Measurements from ENCODE around the gene GLB1L2.

The GLB1L2 gene

DNA sequence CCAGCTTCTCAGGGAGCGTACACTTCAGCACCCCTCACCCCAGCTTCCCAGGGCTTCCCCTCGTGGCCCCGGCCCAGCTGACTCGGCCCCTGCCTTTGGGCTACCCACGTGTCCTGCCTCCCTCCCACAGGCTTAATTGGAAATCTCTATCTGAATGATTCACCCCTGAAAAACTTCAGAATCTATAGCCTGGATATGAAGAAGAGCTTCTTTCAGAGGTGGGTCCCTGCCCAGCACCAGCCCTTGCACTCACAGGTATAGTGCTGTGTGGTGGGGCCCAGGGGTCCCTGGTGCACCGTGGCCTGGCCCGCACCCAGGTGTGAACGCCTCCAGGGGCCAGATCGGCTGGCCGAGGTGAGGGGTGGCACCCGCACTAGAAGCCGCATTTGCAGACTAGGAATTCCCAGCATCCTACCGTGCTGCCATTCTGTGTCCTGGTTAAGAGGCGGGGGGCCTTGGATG lies 41.8 kb downstream of the GLB1L2 start:
- Histone ChIP-seq H3K4me1 (ENCODE audit: control insufficient read depth, insufficient read depth, low read length) (no peaks in the 10 kb centered on the region), H3K36me3 (ENCODE audit: insufficient read depth, low read length) (no peaks in the 10 kb centered on the region), H3K4me2 (ENCODE audit: low read length) (no peak overlapping the region), H3K9me3 (replicated peaks; ENCODE audit: low read length) (peaks cover 10% of the 10 kb centered on the region), H3K9ac (ENCODE audit: low read depth, low read length) (no peak overlapping the region), H3K4me3 (ENCODE audit: low read length) (no peak overlapping the region), H3K27me3 (ENCODE audit: control insufficient read depth, insufficient read depth, low read length) (no peaks in the 10 kb centered on the region)

DNA sequence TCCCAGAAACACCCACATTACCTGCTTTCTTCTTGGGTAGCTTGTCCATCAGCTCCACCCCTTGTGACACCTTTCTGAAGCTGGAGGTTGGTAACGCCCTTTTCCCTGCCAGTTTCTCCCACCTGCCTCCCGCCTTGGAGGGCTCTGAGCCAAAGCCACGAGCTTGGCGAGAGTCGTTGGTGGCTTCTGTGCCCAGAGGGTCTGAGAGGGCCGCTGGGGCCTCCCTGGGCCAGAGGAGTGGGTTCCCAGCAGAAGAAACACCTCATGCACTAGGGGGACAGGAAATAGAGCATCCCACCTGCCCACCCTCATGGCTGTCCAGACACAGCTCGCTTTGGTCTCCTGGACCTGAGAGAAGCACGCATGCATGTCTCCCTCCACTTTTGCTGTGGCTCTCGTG lies 42.4 kb downstream of the GLB1L2 start:
- H3K36me3 ChIP-seq (ENCODE audit: insufficient read depth, low read length): no peaks in the 10 kb centered on the region
- H3K4me2 ChIP-seq (ENCODE audit: low read length): no peak overlapping the region
- H3K4me3 ChIP-seq (ENCODE audit: low read length): no peak overlapping the region
- H3K27me3 ChIP-seq (ENCODE audit: control insufficient read depth, insufficient read depth, low read length): no peaks in the 10 kb centered on the region
- H3K4me1 ChIP-seq (ENCODE audit: control insufficient read depth, insufficient read depth, low read length): no peaks in the 10 kb centered on the region
- H3K9ac ChIP-seq (ENCODE audit: low read depth, low read length): no peak overlapping the region
- H3K9me3 ChIP-seq (replicated peaks; ENCODE audit: low read length): peaks cover 10% of the 10 kb centered on the region

DNA sequence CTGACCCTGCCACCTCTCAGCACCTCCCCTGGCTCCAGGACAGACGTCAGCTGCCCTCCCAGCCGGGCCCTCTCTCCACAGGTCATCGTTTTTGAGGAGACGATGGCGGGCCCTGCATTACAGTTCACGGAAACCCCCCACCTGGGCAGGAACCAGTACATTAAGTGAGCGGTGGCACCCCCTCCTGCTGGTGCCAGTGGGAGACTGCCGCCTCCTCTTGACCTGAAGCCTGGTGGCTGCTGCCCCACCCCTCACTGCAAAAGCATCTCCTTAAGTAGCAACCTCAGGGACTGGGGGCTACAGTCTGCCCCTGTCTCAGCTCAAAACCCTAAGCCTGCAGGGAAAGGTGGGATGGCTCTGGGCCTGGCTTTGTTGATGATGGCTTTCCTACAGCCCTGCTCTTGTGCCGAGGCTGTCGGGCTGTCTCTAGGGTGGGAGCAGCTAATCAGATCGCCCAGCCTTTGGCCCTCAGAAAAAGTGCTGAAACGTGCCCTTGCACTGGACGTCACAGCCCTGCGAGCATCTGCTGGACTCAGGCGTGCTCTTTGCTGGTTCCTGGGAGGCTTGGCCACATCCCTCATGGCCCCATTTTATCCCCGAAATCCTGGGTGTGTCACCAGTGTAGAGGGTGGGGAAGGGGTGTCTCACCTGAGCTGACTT lies 43.2 kb downstream of the GLB1L2 start:
- Histone ChIP-seq H3K4me2 (ENCODE audit: low read length) (no peak overlapping the region), H3K36me3 (ENCODE audit: insufficient read depth, low read length) (no peaks in the 10 kb centered on the region), H3K9ac (ENCODE audit: low read depth, low read length) (no peak overlapping the region), H3K27me3 (ENCODE audit: control insufficient read depth, insufficient read depth, low read length) (no peaks in the 10 kb centered on the region), H3K4me3 (ENCODE audit: low read length) (no peak overlapping the region), H3K4me1 (ENCODE audit: control insufficient read depth, insufficient read depth, low read length) (no peaks in the 10 kb centered on the region), H3K9me3 (replicated peaks; ENCODE audit: low read length) (peaks cover 9% of the 10 kb centered on the region)

DNA sequence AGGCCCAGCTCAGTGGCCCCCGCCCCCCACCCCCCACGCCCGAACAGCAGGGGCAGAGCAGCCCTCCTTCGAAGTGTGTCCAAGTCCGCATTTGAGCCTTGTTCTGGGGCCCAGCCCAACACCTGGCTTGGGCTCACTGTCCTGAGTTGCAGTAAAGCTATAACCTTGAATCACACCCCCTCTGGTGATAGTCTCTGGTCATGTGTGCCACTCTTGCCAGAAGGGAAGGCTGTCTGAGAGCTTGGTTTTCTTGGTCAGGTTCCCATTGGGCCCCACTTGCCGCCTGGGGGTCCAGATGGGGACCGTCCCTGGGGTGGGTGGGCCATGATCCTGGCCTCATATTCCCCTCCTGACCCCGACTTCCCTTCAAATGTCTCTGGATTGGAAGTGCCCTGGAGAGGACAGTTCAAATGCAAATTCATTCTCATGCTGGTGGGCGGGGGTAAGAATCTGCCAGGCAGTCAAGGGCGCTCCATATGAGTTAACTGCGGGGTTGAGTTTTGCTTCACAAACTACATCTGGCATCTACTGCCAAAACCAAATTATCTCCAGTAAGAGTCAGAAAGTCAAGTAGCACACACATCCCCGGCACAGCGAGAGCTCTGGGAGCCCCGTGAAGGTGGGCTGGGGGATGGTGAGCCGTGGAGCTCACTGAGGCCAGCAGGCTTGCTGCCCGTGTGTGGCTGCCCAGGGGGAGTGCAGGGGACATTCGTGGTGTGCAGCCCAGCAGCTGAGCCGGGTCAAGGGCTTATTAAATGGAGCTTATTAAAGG lies 44.5 kb downstream of the GLB1L2 start:
- no peak overlapping the region for H3K4me3 ChIP-seq (ENCODE audit: low read length)
- peaks cover 8% of the 10 kb centered on the region for H3K9me3 ChIP-seq (replicated peaks; ENCODE audit: low read length)
- no peaks in the 10 kb centered on the region for H3K27me3 ChIP-seq (ENCODE audit: control insufficient read depth, insufficient read depth, low read length)
- H3K9ac ChIP-seq (ENCODE audit: low read depth, low read length): no peak overlapping the region
- no peaks in the 10 kb centered on the region for H3K36me3 ChIP-seq (ENCODE audit: insufficient read depth, low read length)
- no peak overlapping the region for H3K4me2 ChIP-seq (ENCODE audit: low read length)
- H3K4me1 ChIP-seq (ENCODE audit: control insufficient read depth, insufficient read depth, low read length): no peaks in the 10 kb centered on the region

DNA sequence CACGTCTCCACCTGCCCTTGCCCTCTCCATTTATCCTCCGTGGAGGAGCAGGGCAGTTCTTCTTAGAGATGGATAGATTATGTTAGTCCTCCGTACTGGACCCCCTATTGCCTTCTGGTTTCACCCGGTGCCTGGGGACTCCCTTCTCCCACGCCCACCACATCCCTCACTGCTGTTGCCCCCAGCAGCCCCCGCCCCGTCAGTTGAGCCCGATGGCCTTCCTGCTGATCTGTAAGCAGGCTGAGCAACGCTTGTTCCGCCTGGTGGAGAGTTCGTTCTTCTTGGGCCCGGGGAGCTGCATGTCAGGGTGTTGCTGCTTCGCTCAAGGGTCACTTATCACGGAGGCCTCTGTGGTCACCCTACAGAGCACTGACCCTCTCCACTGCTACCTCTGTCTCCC lies 46.1 kb downstream of the GLB1L2 start:
- Histone ChIP-seq H3K4me3 (ENCODE audit: low read length) (no peak overlapping the region), H3K27me3 (ENCODE audit: control insufficient read depth, insufficient read depth, low read length) (no peaks in the 10 kb centered on the region), H3K4me1 (ENCODE audit: control insufficient read depth, insufficient read depth, low read length) (no peaks in the 10 kb centered on the region), H3K9me3 (replicated peaks; ENCODE audit: low read length) (peaks cover 8% of the 10 kb centered on the region), H3K9ac (ENCODE audit: low read depth, low read length) (no peak overlapping the region), H3K36me3 (ENCODE audit: insufficient read depth, low read length) (no peaks in the 10 kb centered on the region), H3K4me2 (ENCODE audit: low read length) (no peak overlapping the region)

DNA sequence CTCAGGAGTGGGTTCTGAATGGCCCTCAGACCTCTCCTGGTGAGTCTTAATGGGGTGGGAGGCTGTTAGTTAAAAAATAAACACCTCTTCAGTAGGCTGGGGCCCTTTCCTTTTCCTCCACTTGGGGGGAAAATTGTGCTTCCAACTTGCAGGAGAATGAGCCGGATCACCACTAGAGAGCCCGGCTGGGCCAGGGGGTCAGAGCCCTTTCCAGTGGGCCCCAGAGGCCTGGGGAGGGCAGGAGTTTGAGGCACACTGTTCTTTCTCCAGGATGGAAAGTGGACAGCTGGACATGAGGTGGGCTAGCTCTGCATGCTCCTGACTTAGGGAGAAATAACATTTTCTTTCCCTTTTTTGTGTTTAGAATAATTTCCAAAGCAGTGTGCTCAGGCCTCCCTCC lies 47.5 kb downstream of the GLB1L2 start:
- H3K27me3 ChIP-seq (ENCODE audit: control insufficient read depth, insufficient read depth, low read length): no peaks in the 10 kb centered on the region
- no peaks in the 10 kb centered on the region for H3K36me3 ChIP-seq (ENCODE audit: insufficient read depth, low read length)
- H3K4me3 ChIP-seq (ENCODE audit: low read length): no peak overlapping the region
- H3K9me3 ChIP-seq (replicated peaks; ENCODE audit: low read length): peaks cover 8% of the 10 kb centered on the region
- H3K4me1 ChIP-seq (ENCODE audit: control insufficient read depth, insufficient read depth, low read length): no peaks in the 10 kb centered on the region
- H3K4me2 ChIP-seq (ENCODE audit: low read length): no peak overlapping the region
- no peak overlapping the region for H3K9ac ChIP-seq (ENCODE audit: low read depth, low read length)

DNA sequence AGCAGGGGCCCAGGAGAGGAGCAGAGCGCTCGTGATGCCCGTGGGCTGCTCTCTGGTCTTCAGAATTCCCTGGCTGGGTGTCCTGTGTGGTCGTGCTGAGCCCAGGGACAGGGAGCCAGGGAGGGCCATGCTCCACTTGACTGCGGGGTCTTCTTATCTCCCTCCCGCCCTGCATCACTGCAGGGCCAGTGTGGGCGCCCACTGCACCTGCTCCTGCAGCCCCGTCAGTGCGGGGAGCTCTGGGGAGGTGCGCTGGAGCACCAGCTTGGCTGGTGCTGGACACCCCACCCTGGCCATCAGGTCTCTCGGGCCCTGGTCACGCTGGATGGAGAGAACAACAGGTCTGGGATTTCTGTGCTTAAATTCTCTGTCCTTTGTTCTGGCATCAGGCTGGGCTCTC lies 48.4 kb downstream of the GLB1L2 start:
- Histone ChIP-seq H3K4me1 (ENCODE audit: control insufficient read depth, insufficient read depth, low read length) (no peaks in the 10 kb centered on the region), H3K27me3 (ENCODE audit: control insufficient read depth, insufficient read depth, low read length) (no peaks in the 10 kb centered on the region), H3K4me2 (ENCODE audit: low read length) (no peak overlapping the region), H3K9ac (ENCODE audit: low read depth, low read length) (no peak overlapping the region), H3K9me3 (replicated peaks; ENCODE audit: low read length) (peaks cover 8% of the 10 kb centered on the region), H3K36me3 (ENCODE audit: insufficient read depth, low read length) (no peaks in the 10 kb centered on the region), H3K4me3 (ENCODE audit: low read length) (no peak overlapping the region)

DNA sequence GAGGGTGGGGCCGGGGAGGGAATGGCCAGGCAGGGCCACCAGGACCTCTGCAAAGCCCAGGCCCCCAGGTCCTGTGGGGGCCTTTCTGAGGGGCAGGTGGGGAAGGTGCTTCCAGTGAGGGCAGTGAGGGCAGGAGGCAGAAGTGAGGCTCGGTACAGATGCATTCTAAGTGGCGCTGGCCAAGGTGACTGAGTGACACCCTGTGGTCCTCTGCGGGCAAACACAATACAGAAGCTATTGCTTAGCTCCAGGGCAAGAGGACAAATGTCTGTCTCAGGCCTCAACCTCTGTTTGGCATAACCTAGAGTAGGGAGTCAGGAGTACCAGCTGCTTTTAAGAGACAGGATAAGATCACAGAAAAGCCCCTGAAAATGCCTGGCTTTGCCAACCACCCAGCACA lies 49.0 kb downstream of the GLB1L2 start:
- Histone ChIP-seq H3K36me3 (ENCODE audit: insufficient read depth, low read length) (no peaks in the 10 kb centered on the region), H3K9ac (ENCODE audit: low read depth, low read length) (no peak overlapping the region), H3K27me3 (ENCODE audit: control insufficient read depth, insufficient read depth, low read length) (no peaks in the 10 kb centered on the region), H3K4me1 (ENCODE audit: control insufficient read depth, insufficient read depth, low read length) (no peaks in the 10 kb centered on the region), H3K4me3 (ENCODE audit: low read length) (no peak overlapping the region), H3K4me2 (ENCODE audit: low read length) (no peak overlapping the region), H3K9me3 (replicated peaks; ENCODE audit: low read length) (peaks cover 11% of the 10 kb centered on the region)

DNA sequence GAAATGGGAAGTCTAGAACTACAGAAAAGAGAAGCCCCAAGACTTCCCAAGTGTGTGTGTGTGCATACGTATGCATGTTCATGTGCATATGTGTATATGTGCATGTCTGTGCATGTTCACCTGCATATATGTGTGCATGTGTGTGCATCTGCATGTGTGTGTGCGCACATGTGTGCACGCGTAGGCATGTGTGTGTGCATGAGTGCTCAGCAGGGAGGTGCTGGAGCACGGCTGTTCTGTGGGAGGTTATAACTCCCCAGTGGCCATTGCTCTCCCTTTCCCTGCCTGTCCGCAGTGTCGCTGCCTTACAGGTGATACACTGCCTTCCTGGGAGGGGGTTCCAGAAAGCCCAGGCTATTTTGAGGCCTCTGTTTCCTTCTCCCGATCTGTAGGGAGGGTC lies 50.5 kb downstream of the GLB1L2 start:
- Histone ChIP-seq H3K9me3 (replicated peaks; ENCODE audit: low read length) (peaks cover 11% of the 10 kb centered on the region), H3K36me3 (ENCODE audit: insufficient read depth, low read length) (no peaks in the 10 kb centered on the region), H3K27me3 (ENCODE audit: control insufficient read depth, insufficient read depth, low read length) (no peaks in the 10 kb centered on the region), H3K9ac (ENCODE audit: low read depth, low read length) (no peak overlapping the region), H3K4me3 (ENCODE audit: low read length) (no peak overlapping the region), H3K4me2 (ENCODE audit: low read length) (no peak overlapping the region), H3K4me1 (ENCODE audit: control insufficient read depth, insufficient read depth, low read length) (no peaks in the 10 kb centered on the region)

DNA sequence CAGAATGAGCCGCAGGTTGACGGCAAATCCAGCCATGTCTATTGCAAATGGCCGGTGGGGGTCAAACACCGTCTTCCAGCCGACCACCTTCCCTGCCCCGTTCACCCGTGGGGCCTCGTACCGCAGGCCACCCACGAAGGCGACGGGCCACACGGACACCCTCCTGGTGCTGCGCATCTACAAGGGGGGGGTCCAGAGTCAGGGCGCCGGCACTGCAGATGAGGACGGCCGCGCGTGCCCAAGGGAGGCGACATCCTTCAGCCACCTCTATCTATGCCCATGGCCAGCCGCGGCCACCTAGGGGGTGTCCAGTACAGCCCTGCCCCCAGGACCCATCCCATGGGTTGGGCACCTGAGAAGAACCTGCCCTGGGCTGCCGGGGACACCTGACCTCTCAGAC lies 51.0 kb downstream of the GLB1L2 start:
- Histone ChIP-seq H3K9me3 (replicated peaks; ENCODE audit: low read length) (peaks cover 11% of the 10 kb centered on the region), H3K9ac (ENCODE audit: low read depth, low read length) (no peak overlapping the region), H3K4me3 (ENCODE audit: low read length) (no peak overlapping the region)

DNA sequence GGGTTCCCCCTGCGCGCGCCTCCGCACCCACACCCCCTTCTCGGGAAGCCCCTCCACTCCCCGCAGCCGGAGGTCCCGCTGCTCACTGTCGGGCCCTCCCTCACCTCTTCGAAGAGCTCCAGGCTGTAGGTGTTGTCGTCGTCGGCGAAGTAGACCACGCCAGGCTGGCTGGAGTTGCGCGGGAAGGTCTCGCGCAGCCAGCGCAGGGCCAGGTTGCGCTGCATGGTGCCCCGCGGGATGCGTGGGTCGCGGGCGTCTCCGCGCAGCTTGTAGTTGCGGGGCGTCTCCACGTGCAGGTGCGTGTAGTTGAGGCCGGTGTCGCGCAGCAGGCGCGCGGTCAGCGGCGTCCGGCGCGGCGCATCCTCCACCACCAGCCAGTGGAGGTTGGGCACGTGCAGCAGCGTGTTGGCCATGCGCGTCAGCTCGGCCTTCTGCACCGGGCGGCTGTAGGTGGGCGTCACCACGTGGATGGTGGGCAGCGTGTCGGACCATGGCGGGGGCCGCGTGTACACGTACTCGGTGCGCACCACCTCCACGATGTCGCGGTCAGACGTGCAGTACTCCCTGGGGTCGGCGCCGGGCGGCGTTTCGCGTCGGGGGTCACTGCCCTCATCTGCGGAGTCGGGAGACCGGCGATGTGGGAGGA lies 51.9 kb downstream of the GLB1L2 start:
- no peak overlapping the region for H3K9ac ChIP-seq (ENCODE audit: low read depth, low read length)
- no peaks in the 10 kb centered on the region for H3K4me1 ChIP-seq (ENCODE audit: control insufficient read depth, insufficient read depth, low read length)
- H3K4me2 ChIP-seq (ENCODE audit: low read length): no peak overlapping the region
- peaks cover 7% of the 10 kb centered on the region for H3K9me3 ChIP-seq (replicated peaks; ENCODE audit: low read length)
- H3K4me3 ChIP-seq (ENCODE audit: low read length): no peak overlapping the region
- no peaks in the 10 kb centered on the region for H3K36me3 ChIP-seq (ENCODE audit: insufficient read depth, low read length)
- H3K27me3 ChIP-seq (ENCODE audit: control insufficient read depth, insufficient read depth, low read length): no peaks in the 10 kb centered on the region

More for the DNA sequence above, 51.0 kb downstream of the GLB1L2 start:
- no peaks in the 10 kb centered on the region for H3K36me3 ChIP-seq (ENCODE audit: insufficient read depth, low read length)
- H3K4me1 ChIP-seq (ENCODE audit: control insufficient read depth, insufficient read depth, low read length): no peaks in the 10 kb centered on the region
- no peaks in the 10 kb centered on the region for H3K27me3 ChIP-seq (ENCODE audit: control insufficient read depth, insufficient read depth, low read length)
- no peak overlapping the region for H3K4me2 ChIP-seq (ENCODE audit: low read length)
